SK-N-SH treated with all-trans-retinoic acid at 6 μM for 48 hours (cell line): ENCODE results near the gene HERC4.

Source experiments
- ESRRG ChIP-seq: fragments of 250-450 bp; sonication (Bioruptor Pico); IDR thresholded peaks from 2 replicates; pipeline ENCODE4 v1.6.1; 2021; ENCODE audit warnings: mild to moderate bottlenecking
- GLIS3 ChIP-seq: fragments of 250-450 bp; sonication (Bioruptor Pico); IDR thresholded peaks from 2 replicates; pipeline ENCODE4 v1.5.0; 2020; ENCODE audit warnings: mild to moderate bottlenecking, moderate library complexity
- OSR1 ChIP-seq: fragments of 250-450 bp; sonication (Bioruptor Pico); IDR thresholded peaks from 2 replicates; pipeline ENCODE4 v1.8.0; 2022; ENCODE audit warnings: moderate library complexity, mild to moderate bottlenecking, inconsistent platforms
- SNAI2 ChIP-seq: fragments of 250-450 bp; sonication (Bioruptor Pico); IDR thresholded peaks from 2 replicates; pipeline ENCODE4 v1.5.0; 2020; ENCODE audit warnings: mild to moderate bottlenecking, moderate library complexity
- TOX ChIP-seq: fragments of 250-450 bp; sonication (Bioruptor Pico); IDR thresholded peaks from 2 replicates; pipeline ENCODE4 v1.8.0; 2021; ENCODE audit warnings: mild to moderate bottlenecking, moderate library complexity, borderline replicate concordance
- ZFP3 ChIP-seq: fragments of 250-450 bp; sonication (Bioruptor Pico); IDR thresholded peaks from 2 replicates; pipeline ENCODE4 v1.5.0; 2020; ENCODE audit warnings: mild to moderate bottlenecking, moderate library complexity
- ZFP30 ChIP-seq: fragments of 450-650 bp; formaldehyde crosslinking; IDR thresholded peaks from 2 replicates; pipeline ENCODE4 v1.5.0; 2022; ENCODE audit warnings: mild to moderate bottlenecking, moderate library complexity
- TF ChIP-seq, protein P1 (sequence below): fragments of 250-450 bp; sonication (Bioruptor Pico); IDR thresholded peaks from 2 replicates; pipeline ENCODE4 v1.8.0; 2020; ENCODE audit warnings: mild to moderate bottlenecking, moderate library complexity, borderline replicate concordance

DNA sequence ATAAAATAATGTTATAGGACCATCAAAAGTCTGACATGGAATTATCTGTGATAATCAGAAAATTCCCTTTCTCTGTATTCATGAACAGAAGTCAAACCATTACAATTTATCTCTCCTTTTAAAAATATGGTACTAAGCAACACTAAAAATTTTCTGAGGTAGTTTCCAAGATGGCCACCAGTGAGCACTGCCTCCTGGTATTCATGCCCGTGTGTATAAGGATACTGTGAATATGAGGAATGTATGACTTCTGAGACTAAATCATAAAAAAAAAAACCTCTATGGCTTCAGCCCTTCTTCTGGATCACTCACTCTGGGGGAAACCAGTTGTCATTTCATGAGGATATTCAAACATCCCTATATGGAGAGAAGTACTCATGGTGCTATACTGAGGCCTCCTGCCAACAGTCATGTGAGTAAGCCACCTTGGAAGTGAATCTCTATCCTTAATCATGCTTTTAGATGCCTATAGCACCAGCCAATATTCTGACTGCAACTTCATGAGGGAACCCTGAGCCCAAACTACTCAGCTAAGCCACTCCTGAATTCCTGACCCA lies 149.6 kb downstream of the HERC4 start:
- TF ChIP-seq, protein P1, sequence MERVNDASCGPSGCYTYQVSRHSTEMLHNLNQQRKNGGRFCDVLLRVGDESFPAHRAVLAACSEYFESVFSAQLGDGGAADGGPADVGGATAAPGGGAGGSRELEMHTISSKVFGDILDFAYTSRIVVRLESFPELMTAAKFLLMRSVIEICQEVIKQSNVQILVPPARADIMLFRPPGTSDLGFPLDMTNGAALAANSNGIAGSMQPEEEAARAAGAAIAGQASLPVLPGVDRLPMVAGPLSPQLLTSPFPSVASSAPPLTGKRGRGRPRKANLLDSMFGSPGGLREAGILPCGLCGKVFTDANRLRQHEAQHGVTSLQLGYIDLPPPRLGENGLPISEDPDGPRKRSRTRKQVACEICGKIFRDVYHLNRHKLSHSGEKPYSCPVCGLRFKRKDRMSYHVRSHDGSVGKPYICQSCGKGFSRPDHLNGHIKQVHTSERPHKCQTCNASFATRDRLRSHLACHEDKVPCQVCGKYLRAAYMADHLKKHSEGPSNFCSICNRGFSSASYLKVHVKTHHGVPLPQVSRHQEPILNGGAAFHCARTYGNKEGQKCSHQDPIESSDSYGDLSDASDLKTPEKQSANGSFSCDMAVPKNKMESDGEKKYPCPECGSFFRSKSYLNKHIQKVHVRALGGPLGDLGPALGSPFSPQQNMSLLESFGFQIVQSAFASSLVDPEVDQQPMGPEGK (CRISPR knock-in tag) = no peak
- TF ChIP-seq ZFP3 (no peak), OSR1 (no peak), ZFP30 (CRISPR knock-in tag) (no peak), GLIS3 (no peak), SNAI2 (CRISPR knock-in tag) (no peak), TOX (no peak), ESRRG (CRISPR knock-in tag) (no peak)
